Nephron (organoid): Measurements from ENCODE around the gene ACSF3.
"Not testable (repeated sequence)": the region's sequence is repeated elsewhere in the genome, so short reads cannot be mapped to it uniquely, and the experiment has no call there.

Source experiments
- H3K27ac Mint-ChIP-seq, 3 experiments: 2 replicates each; pipeline ENCODE4 v1.8.0; 2020; ENCODE audit warnings: mixed read lengths in 3 of 3, mild to moderate bottlenecking in 2 of 3, moderate library complexity in 1 of 3
- H3K27me3 Mint-ChIP-seq: 2 replicates; pipeline ENCODE4 v1.8.0; 2021; ENCODE audit warnings: low read depth, mild to moderate bottlenecking, moderate library complexity, mixed read lengths
- H3K36me3 Mint-ChIP-seq: 2 replicates; pipeline ENCODE4 v1.8.0; 2020; ENCODE audit warnings: low read depth, mixed read lengths
- H3K4me1 Mint-ChIP-seq: 2 replicates; pipeline ENCODE4 v1.8.0; 2020; ENCODE audit warnings: mixed read lengths
- H3K4me3 Mint-ChIP-seq, 3 experiments: 2 replicates each; pipeline ENCODE4 v1.8.0; 2020; ENCODE audit warnings: mild to moderate bottlenecking in 3 of 3, mixed read lengths in 3 of 3, moderate library complexity in 2 of 3
- H3K9me3 Mint-ChIP-seq: 2 replicates; pipeline ENCODE4 v1.8.0; 2020; ENCODE audit warnings: mixed read lengths
- CTCF ChIP-seq, 3 experiments: fragments of 200-600 bp; sonication (generic); IDR thresholded peaks; one replicate each; pipeline ENCODE4 v1.5.0; 2021; ENCODE audit warnings: antibody characterized with exemption in 3 of 3; ENCODE audit not compliant: unreplicated experiment in 3 of 3

ACSF3 gene

GRCh38 chr16:89069920-89070319 lies 23.7 kb upstream of the ACSF3 start:
- Mint-ChIP-seq H3K4me3 (no peak overlapping the region), H3K27me3 (peaks cover 13% of the 10 kb centered on the region), H3K27ac (no peak overlapping the region), H3K36me3 (no peaks in the 10 kb centered on the region), H3K9me3 (no peaks in the 10 kb centered on the region), H3K4me1 (peaks cover 8% of the 10 kb centered on the region)
- no peak for TF ChIP-seq CTCF (IDR thresholded peaks at IDR 0.05; ENCODE audit: unreplicated experiment in 3 of 3)

GRCh38 chr16:89070590-89070989 lies 23.1 kb upstream of the ACSF3 start:
- no peak for TF ChIP-seq CTCF (IDR thresholded peaks at IDR 0.05; ENCODE audit: unreplicated experiment in 3 of 3)
- Mint-ChIP-seq H3K4me3 (no peak overlapping the region), H3K36me3 (no peaks in the 10 kb centered on the region), H3K27me3 (peaks cover 13% of the 10 kb centered on the region), H3K27ac (no peak overlapping the region), H3K4me1 (peaks cover 8% of the 10 kb centered on the region), H3K9me3 (no peaks in the 10 kb centered on the region)

GRCh38 chr16:89071686-89072547 lies 21.7 kb upstream of the ACSF3 start:
- Mint-ChIP-seq H3K4me3 (peak overlapping the region; percentile 24 to 59 (median 53)), H3K9me3 (no peaks in the 10 kb centered on the region), H3K36me3 (no peaks in the 10 kb centered on the region), H3K4me1 (peaks cover 8% of the 10 kb centered on the region), H3K27ac (peak overlapping the region; percentile 82 to 92 (median 84)), H3K27me3 (peaks cover 4% of the 10 kb centered on the region)
- TF ChIP-seq CTCF (IDR thresholded peaks at IDR 0.05; ENCODE audit: unreplicated experiment in 3 of 3), result no peak

- Mint-ChIP-seq H3K36me3 (no peaks in the 10 kb centered on the region), H3K27ac (peak overlapping the region in 1 of 3 experiments; percentile 84), H3K27me3 (peaks cover 4% of the 10 kb centered on the region)
Measured at GRCh38 chr16:89072548-89073130, 21.0 kb upstream of the ACSF3 start.

GRCh38 chr16:89073346-89074071 lies 20.1 kb upstream of the ACSF3 start:
- Mint-ChIP-seq H3K4me1 (peaks cover 8% of the 10 kb centered on the region), H3K27me3 (peaks cover 4% of the 10 kb centered on the region), H3K36me3 (no peaks in the 10 kb centered on the region), H3K9me3 (no peaks in the 10 kb centered on the region), H3K4me3 (no peak overlapping the region), H3K27ac (peak overlapping the region in 1 of 3 experiments; percentile 19)
- no peak for TF ChIP-seq CTCF (IDR thresholded peaks at IDR 0.05; ENCODE audit: unreplicated experiment in 3 of 3)

More at GRCh38 chr16:89072548-89073130, 21.0 kb upstream of the ACSF3 start:
- Mint-ChIP-seq H3K4me1 (peaks cover 8% of the 10 kb centered on the region), H3K4me3 (no peak overlapping the region), H3K9me3 (no peaks in the 10 kb centered on the region)
- no peak for TF ChIP-seq CTCF (IDR thresholded peaks at IDR 0.05; ENCODE audit: unreplicated experiment in 3 of 3)

- not testable (repeated sequence) for H3K36me3 Mint-ChIP-seq, H3K9me3 Mint-ChIP-seq, H3K4me1 Mint-ChIP-seq
Measured at GRCh38 chr16:89074072-89074674, 19.5 kb upstream of the ACSF3 start.

More at GRCh38 chr16:89074072-89074674, 19.5 kb upstream of the ACSF3 start:
- not testable (repeated sequence) for H3K4me3 Mint-ChIP-seq, H3K27me3 Mint-ChIP-seq, H3K27ac Mint-ChIP-seq
